Measurements from ENCODE around the gene TPX2.

Gene TPX2

GRCh38 chr20:31836853-31837608 lies 97.9 kb downstream of the TPX2 start:
- DNase-seq: no peak

GRCh38 chr20:31837896-31838397 lies 98.9 kb downstream of the TPX2 start:
- no peak for DNase-seq

- DNase-seq: no peak
Observed at GRCh38 chr20:31838646-31839292, 99.7 kb downstream of the TPX2 start.

GRCh38 chr20:31839782-31840487 lies 100.8 kb downstream of the TPX2 start:
- DNase-seq: no peak

GRCh38 chr20:31840906-31841816 lies 102.1 kb downstream of the TPX2 start:
- no peak for DNase-seq

- no peak for DNase-seq
Observed at GRCh38 chr20:31841928-31842327, 102.8 kb downstream of the TPX2 start.

- no peak for DNase-seq
Observed at GRCh38 chr20:31842471-31843157, 103.5 kb downstream of the TPX2 start.

GRCh38 chr20:31843288-31843687 lies 104.2 kb downstream of the TPX2 start:
- DNase-seq: no peak

GRCh38 chr20:31843881-31844280 lies 104.8 kb downstream of the TPX2 start:
- no peak for DNase-seq

- no peak for DNase-seq
Observed at GRCh38 chr20:31844737-31845299, 105.7 kb downstream of the TPX2 start.

GRCh38 chr20:31845300-31845863 lies 106.3 kb downstream of the TPX2 start, which contains the start of gene FOXS1:
Gene FOXS1, minus strand, starts transcription at chr20:31845604. Its CDS starts 62 bp downstream, at chr20:31845542.
- no peak for DNase-seq

- DNase-seq: no peak
Observed at GRCh38 chr20:31846793-31847138, 107.7 kb downstream of the TPX2 start.

GRCh38 chr20:31848088-31848999 lies 109.3 kb downstream of the TPX2 start:
- no peak for DNase-seq

- no peak for DNase-seq
Observed at GRCh38 chr20:31849306-31849930, 110.3 kb downstream of the TPX2 start.
